ENCODE data around the gene VAV2.

The VAV2 gene

DNA sequence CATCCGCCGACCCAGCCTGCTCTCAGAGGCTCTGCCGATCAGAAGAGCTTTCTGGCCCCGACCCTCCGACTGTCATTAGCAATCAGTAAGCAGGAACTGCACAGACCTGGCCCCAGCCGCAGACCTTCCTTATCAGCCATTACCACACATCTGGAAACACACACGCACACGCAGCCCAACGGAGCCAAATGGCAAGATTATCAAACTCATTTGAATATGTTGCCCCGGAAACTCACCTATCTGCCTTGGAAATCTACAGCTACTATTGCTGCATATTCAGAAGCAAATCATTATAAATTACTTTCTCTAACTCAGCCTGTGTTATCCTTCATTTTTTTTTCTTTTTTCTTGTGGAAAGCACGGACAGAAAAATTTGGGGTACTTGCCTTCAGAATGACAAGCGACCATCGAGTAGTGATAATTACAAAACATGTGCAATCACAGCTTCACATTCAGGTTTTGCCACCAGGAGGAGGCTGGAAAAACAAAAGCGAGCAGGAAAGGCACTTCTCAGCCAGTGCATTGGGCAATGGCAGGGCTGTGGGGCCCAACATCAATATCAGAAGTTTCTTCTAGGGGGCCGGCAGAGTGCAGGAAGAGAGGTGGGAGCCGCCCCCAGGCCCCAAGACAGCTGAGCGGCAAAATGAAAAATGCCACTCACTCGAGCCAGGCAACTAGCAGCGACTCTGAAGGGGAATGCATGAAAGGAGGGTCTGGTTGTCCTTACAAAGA is 122.3 kb downstream of the VAV2 start:
- peak overlapping the region; percentile 3; the same call in 1 of the 2 replicates for H3K27ac ChIP-seq
- TF ChIP-seq, protein P1, sequence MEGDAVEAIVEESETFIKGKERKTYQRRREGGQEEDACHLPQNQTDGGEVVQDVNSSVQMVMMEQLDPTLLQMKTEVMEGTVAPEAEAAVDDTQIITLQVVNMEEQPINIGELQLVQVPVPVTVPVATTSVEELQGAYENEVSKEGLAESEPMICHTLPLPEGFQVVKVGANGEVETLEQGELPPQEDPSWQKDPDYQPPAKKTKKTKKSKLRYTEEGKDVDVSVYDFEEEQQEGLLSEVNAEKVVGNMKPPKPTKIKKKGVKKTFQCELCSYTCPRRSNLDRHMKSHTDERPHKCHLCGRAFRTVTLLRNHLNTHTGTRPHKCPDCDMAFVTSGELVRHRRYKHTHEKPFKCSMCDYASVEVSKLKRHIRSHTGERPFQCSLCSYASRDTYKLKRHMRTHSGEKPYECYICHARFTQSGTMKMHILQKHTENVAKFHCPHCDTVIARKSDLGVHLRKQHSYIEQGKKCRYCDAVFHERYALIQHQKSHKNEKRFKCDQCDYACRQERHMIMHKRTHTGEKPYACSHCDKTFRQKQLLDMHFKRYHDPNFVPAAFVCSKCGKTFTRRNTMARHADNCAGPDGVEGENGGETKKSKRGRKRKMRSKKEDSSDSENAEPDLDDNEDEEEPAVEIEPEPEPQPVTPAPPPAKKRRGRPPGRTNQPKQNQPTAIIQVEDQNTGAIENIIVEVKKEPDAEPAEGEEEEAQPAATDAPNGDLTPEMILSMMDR (conservative IDR thresholded peaks at IDR 0.05): no peak

DNA sequence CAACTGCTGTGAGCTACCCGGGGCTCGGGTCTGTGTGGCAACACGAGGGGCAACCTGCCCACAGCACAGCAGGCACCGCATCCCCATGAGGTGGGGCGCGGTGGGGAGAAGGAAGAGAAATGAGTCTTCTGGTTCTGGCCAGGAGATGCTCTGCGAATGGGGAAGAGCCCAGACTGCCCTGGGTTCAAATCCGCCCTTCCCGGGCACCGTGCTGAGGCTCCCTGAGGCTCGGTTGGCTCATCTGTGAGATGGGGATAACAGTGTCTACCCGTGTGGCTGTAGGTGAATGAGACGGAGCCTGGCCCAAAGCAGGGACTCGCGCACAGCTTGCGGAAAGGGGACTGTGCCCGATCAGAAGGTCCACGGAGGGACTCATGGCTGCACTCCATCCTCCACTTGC is 123.9 kb downstream of the VAV2 start:
- H3K27ac ChIP-seq: no peak overlapping the region
- TF ChIP-seq, protein P1 (conservative IDR thresholded peaks at IDR 0.05): no peak

DNA sequence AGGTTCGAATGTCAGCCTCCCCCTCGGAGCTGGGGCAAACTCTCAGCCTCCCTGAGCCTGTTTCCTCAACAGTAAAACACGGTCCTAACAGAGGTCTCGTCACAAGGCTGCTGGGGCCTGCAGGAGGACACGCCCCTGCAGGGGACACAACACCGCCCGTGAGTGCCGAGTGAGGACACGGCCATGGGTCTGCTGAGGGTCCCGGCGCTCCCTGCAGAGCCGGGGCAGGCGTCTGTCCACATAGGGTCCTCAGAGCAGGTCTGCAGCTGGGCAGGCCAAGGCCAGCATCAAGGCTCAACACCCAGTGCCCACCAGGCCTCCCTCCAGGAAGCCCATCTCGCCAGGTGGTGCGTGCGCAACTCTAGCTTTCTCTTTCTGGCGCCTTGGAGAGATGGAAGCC is 125.2 kb downstream of the VAV2 start:
- no peak overlapping the region for H3K27ac ChIP-seq
- TF ChIP-seq, protein P1 (conservative IDR thresholded peaks at IDR 0.05): no peak

DNA sequence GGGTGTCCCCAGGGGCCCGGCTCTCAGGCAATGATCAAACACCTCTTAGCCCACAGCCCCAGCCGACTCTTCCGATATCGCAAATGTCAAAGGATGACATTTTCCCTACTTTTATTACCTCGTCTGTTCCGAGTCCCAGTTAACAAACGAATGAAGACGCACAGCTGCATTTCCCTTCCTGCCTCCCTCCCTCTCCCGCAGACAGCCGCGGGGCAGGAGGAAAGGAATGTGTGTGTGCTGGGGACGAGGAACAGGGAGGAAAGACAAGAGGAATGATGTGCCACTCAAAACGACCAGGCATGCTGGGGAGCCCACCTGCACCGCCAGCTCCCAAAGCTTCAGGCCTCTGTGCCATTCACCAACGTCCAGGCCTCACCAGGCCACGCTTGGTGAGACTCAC is 128.1 kb downstream of the VAV2 start:
- peak overlapping the region; percentile 6 for H3K27ac ChIP-seq
- TF ChIP-seq, protein P1 (conservative IDR thresholded peaks at IDR 0.05): no peak

DNA sequence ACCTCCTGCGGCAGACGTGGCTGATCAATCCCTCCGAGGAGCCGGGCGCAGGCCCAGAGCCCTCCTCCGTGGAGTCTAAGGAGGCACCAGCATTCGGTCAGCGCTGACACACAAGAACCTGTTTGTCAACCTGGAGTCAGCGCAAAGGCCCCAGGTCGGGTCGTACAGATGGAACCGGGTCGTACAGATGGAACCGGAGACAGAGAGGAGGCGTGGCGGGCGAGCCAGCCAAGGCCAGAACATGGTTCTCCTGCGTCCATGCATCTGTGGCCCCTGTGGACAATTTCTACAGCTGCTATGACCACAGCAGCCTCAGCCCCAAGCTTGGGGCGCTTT is 128.9 kb downstream of the VAV2 start:
- H3K27ac ChIP-seq: peak overlapping the region; percentile 6
- TF ChIP-seq, protein P1 (conservative IDR thresholded peaks at IDR 0.05): no peak

DNA sequence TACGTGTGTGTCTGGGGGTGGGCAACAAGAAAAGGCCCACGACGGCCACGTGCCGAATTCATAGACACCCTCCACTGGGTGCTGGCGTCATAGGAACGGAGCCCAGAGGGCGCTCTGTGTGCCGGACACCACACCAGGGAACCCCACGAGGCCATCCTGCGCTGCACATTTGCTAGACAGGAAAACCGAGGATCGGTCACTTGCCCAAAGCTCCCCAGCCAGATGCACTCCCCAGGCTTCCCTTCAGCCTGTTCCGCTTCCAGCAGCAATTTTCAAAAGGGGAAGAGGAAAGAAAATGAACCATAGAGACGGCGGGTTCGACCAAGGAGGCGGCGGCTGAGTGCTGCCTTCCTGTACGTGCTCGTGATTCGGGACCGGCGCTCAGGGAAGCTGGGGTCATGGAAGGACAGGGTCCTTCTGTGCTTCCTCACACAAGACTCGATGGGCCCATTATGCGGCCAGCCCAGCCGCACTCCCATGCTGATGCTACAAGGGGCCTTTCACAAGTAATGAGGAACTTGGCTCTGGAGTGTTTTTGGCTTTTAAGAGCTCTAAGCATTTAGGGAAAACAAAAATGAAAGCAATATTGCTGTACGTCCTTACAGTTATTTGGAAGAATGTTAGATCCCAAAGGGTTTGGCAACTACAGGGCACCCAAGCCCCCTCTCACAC is 129.4 kb downstream of the VAV2 start:
- peak overlapping the region; percentile 6; the same call in 1 of the 2 replicates for H3K27ac ChIP-seq

DNA sequence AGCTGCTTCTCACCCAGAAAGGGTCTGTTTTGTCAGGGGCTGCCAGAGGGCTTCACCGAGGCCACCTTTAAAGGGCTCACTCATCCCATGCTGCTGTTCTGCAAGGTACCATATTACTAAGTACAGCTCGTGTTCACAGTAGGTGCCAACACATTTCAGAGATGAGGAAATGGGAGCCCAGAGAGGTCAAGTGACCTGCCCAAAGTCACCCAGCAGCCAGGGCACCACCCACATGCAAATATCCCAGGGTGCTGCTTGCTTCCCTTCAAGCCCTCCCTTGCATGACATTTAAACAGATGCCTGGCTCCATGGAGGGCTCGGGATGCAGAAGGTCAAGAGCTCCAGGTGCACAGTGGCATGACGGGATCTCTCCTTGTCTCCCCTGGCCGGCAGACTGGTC is 130.4 kb downstream of the VAV2 start:
- H3K27ac ChIP-seq: no peak overlapping the region
- TF ChIP-seq, protein P1 (conservative IDR thresholded peaks at IDR 0.05): no peak

More for the DNA sequence above, 129.4 kb downstream of the VAV2 start:
- TF ChIP-seq, protein P1 (conservative IDR thresholded peaks at IDR 0.05): no peak

Data from VCaP (cell line).